Esophagus muscularis mucosa (tissue), 4 donors: ENCODE measurements around the gene NAB1. TPM values are rescaled to one million over a fixed set of nuclear protein-coding genes. Genes with fewer than 3 reads are reported as not detected.

Experiments used
- DNase-seq: peaks from one replicate; pipeline ENCODE4 v3.0.0-alpha.2; 2017; ENCODE audit errors: extremely low spot score
- H3K27ac ChIP-seq, 4 donors: fragments of 200-600 bp; sonication (generic); replicated peaks in 1 of 4; 1 replicate in 3 of 4; 2 replicates in 1 of 4; pipeline ENCODE4 v1.5.1; 2016 to 2019; ENCODE audit warnings: mild to moderate bottlenecking in 1 of 4
- H3K27me3 ChIP-seq, 4 donors: fragments of 200-600 bp; sonication (generic); one replicate each; pipeline versions ENCODE4 v1.5.1 to v1.6.0; 2016 to 2019
- H3K36me3 ChIP-seq, 4 donors: fragments of 200-600 bp; sonication (generic); one replicate each; pipeline ENCODE4 v1.5.1; 2016 to 2019
- H3K4me1 ChIP-seq, 4 donors: fragments of 200-600 bp; sonication (generic); one replicate each; pipeline ENCODE4 v1.5.1; 2016 to 2019
- H3K4me3 ChIP-seq, 4 donors: fragments of 200-600 bp; sonication (generic); 1 replicate in 2 of 4; 2 replicates in 2 of 4; pipeline ENCODE4 v1.5.1; 2016 to 2019; ENCODE audit warnings: mild to moderate bottlenecking in 4 of 4, moderate library complexity in 1 of 4
- H3K9me3 ChIP-seq, 4 donors: fragments of 200-600 bp; sonication (generic); 1 replicate in 3 of 4; 2 replicates in 1 of 4; pipeline ENCODE4 v1.5.1; 2016 to 2019
- CTCF ChIP-seq, 3 experiments: fragments of 200-600 bp in 2 of 3; fragments of 450-650 bp in 1 of 3; sonication (generic) in 2 of 3; IDR thresholded peaks; one replicate each; pipeline ENCODE4 v1.5.1; 2017 to 2019; ENCODE audit warnings: antibody characterized with exemption in 3 of 3, mild to moderate bottlenecking in 2 of 3, moderate library complexity in 1 of 3
- EP300 ChIP-seq: sonication (generic); formaldehyde crosslinking; IDR thresholded peaks from one replicate; pipeline ENCODE4 v1.6.1; 2017; ENCODE audit warnings: antibody characterized with exemption
- POLR2A ChIP-seq: fragments of 450-650 bp; IDR thresholded peaks from one replicate; pipeline ENCODE4 v1.6.1; 2017; ENCODE audit warnings: antibody characterized with exemption, moderate library complexity, mild to moderate bottlenecking, low read depth
- POLR2AphosphoS5 ChIP-seq, 2 donors: sonication (generic); formaldehyde crosslinking; IDR thresholded peaks; one replicate each; pipeline ENCODE4 v1.6.1; 2017; ENCODE audit warnings: antibody characterized with exemption in 2 of 2
- WGBS: methylation state at CpG from one replicate; pipeline ENCODE4 v1.1.5; 2018; 5-methylcytosine and 5-hydroxymethylcytosine counted together
- intact Hi-C: fragments of 100-400 bp; cut with DNase I; formaldehyde crosslinking; loops from one replicate; pipeline ENCODE4 v1.15.1; 2023
- total RNA-seq, 4 donors: library from RNA; depleted of rRNA; stranded (reverse); fragments of >200 nt; gene quantifications; one replicate each; pipeline versions ENCODE4 v1.1.0 to v1.2.1, GENCODE V29; 2016

NAB1 gene
- total RNA-seq, 4 donors from 2014 or later: 59.8 to 88.5 (median 78.8) TPM

DNA sequence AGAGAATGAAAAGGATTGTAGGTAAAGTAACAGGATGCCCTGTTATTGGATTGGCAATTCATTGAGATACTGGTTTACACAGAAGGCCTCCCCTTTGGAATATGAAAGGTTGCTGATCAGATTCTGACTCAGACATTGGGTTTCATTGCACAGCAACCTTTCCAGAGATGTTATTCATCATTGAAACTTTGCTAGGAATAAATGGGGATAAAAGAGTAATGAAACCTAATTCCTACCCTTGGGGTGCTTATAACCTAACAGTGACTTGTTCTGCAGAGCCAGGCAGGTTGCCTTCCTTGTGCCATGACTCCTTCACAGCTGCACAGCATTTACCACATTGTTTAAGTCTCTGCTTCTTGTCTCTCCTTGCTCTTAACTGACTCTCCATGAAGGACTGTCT, 5.0 kb downstream of the NAB1 start:
- TF ChIP-seq EP300: no peak
- Histone ChIP-seq H3K4me3 (no peak overlapping the region), H3K4me1 (peaks cover 41 to 87% (median 84%) of the 10 kb centered on the region in 4 donors), H3K27ac (no peak overlapping the region), H3K27me3 (no peaks in the 10 kb centered on the region), H3K36me3 (no peaks in the 10 kb centered on the region), H3K9me3 (no peaks in the 10 kb centered on the region)
- no peak for DNase-seq
- intact Hi-C loops: no loop called here

DNA sequence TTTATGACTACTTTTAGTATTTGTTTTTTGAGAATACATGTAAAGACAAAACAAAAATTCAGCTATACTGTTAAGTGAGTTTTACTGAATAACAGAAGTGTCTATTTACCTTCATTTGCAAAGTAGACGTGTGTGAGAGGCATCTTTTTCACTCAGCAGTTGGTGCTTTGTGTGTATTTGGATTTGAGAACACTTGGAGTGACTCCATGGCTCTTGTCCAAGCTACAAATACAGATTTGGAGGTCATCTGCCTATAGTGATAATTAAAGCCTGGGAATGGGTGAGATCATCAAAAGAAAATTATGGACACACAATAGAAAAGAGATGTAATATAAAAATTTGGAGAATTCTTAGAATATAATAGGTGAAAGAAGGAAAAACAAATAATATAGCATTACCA, 6.2 kb downstream of the NAB1 start:
- Histone ChIP-seq H3K9me3 (no peaks in the 10 kb centered on the region), H3K36me3 (peaks cover 0 to 10% (median 5%) of the 10 kb centered on the region in 4 donors), H3K4me3 (no peak overlapping the region), H3K4me1 (peaks cover 46 to 98% (median 95%) of the 10 kb centered on the region in 4 donors), H3K27me3 (no peaks in the 10 kb centered on the region), H3K27ac (peak overlapping the region in 3 of 4 donors; percentile 50 to 58 (median 50))
- 23% methylated on average over 1 of the region's 1 CpG for WGBS
- no peak for TF ChIP-seq CTCF (IDR thresholded peaks at IDR 0.05)
- no peak for TF ChIP-seq POLR2A
- no peak for TF ChIP-seq EP300
- no peak for TF ChIP-seq POLR2AphosphoS5 (IDR thresholded peaks at IDR 0.05)
- no peak for DNase-seq
- intact Hi-C loops: loop anchor here (5.0 kb wide), 1 partner anchor 118 kb away; no protein-coding TSS in a partner anchor

- Histone ChIP-seq H3K4me1 (peaks cover 47 to 98% (median 94%) of the 10 kb centered on the region in 4 donors), H3K36me3 (peaks cover 0 to 10% (median 5%) of the 10 kb centered on the region in 4 donors), H3K9me3 (no peaks in the 10 kb centered on the region), H3K27ac (peak overlapping the region; percentile 38 to 58 (median 50)), H3K4me3 (peak overlapping the region in 2 of 4 donors; percentile 0 to 2), H3K27me3 (no peaks in the 10 kb centered on the region)
- intact Hi-C loops: loop anchor here (5.0 kb wide), 1 partner anchor 118 kb away; no protein-coding TSS in a partner anchor
- no peak for DNase-seq
- 42% methylated on average over 3 of the region's 3 CpGs for WGBS
- TF ChIP-seq POLR2AphosphoS5 (IDR thresholded peaks at IDR 0.05) (no peak), CTCF (IDR thresholded peaks at IDR 0.05) (no peak), EP300 (no peak), POLR2A (no peak)
Observed at GRCh38 chr2:190655570-190655969, 6.7 kb downstream of the NAB1 start.

DNA sequence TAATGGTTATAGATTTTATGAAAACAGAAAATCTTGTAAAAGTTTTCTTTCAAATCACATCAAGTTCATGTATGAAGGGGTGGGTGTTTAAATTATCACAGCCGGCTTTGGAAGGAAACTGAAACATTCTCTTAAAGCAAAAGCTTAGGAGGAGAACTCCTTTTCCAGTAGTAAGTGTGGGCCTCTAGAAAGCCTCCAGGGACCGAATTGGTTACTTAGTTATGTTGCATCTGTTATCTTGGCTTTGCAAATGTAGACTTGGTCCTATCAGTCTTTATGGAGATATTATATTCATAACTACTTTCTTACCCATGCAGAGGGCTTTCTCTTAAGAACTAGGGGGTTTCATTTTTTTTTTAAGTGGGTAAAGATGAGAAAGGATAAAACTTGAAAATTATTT, 7.4 kb downstream of the NAB1 start:
- 30% methylated on average over 2 of the region's 2 CpGs for WGBS
- no peak for TF ChIP-seq POLR2AphosphoS5 (IDR thresholded peaks at IDR 0.05)
- TF ChIP-seq POLR2A: no peak
- no peak for TF ChIP-seq CTCF (IDR thresholded peaks at IDR 0.05)
- TF ChIP-seq EP300: no peak
- Histone ChIP-seq H3K4me3 (peak overlapping the region in 2 of 4 donors; percentile 0 to 2), H3K27me3 (no peaks in the 10 kb centered on the region), H3K27ac (peak overlapping the region; percentile 38 to 58 (median 50)), H3K4me1 (peaks cover 54 to 98% (median 94%) of the 10 kb centered on the region in 4 donors), H3K9me3 (no peaks in the 10 kb centered on the region), H3K36me3 (peaks cover 0 to 10% (median 5%) of the 10 kb centered on the region in 4 donors)
- intact Hi-C loops: loop anchor here (5.0 kb wide), 1 partner anchor 119 kb away; no protein-coding TSS in a partner anchor
- DNase-seq: no peak

DNA sequence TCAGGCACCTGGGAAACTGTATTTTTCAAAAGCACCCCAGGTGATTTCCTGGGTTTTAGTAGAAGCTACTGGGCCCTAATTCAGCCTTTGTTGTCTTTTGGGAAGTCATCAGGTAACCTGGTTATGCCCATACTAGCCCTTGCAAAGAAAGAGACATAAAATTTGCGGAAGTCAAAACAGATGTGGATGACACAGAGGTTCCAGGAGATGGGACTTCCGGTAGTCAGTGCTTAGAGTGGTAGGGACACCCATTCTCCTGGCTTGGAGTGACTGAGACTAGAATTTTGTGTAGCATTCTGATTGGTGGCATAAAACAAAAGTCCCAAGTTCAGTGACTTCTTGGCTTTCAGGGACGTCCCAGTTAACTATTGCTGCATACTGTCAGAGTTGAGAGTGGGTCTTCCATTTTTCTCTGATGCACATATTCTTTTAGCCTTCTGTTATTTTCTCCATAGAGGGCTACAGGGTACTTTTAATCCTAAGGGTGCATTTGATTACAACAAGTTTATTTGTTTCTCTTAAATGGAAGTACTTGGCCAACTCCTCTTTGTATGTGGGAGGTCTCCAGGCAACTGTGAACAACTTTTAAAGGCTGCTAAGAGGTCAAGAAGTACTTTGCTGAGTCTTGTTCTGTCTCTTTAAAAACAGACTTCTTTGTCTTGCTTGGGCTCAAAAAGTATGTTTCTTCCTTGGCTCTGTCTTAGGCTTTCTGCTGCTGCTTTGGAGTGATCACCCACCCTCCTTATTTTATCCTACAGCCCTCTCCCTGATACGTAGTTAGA, 8.8 kb downstream of the NAB1 start:
- intact Hi-C loops: loop anchor here (5.0 kb wide), 1 partner anchor 120 kb away; no protein-coding TSS in a partner anchor
- WGBS: 72% methylated on average over 4 of the region's 4 CpGs

More for the DNA sequence above, 8.8 kb downstream of the NAB1 start:
- Histone ChIP-seq H3K4me3 (no peak overlapping the region), H3K27ac (peak overlapping the region; percentile 15 to 58 (median 50)), H3K4me1 (peaks cover 59 to 99% (median 97%) of the 10 kb centered on the region in 4 donors), H3K9me3 (no peaks in the 10 kb centered on the region), H3K36me3 (peaks cover 0 to 10% (median 5%) of the 10 kb centered on the region in 4 donors), H3K27me3 (no peaks in the 10 kb centered on the region)
- no peak for DNase-seq
- TF ChIP-seq POLR2AphosphoS5 (IDR thresholded peaks at IDR 0.05): no peak
